WTC11 (cell line): ENCODE results near the gene C9orf50. TPM values are rescaled to one million over a fixed set of nuclear protein-coding genes. Genes with fewer than 3 reads are reported as not detected.
A peak's percentile ranks its signal among the peaks of the same experiment; 100 is the strongest.

Experiments used
- ATAC-seq: fragments of 200-7000 bp; cut with Tn5 transposase; 2 replicates; pipeline ENCODE4 v1.10.0; 2021; ENCODE audit warnings: mild to moderate bottlenecking, moderate library complexity
- CTCF ChIA-PET: fragments of 300-600 bp; sonication (Branson Sonifier 250); formaldehyde crosslinking; loops from one replicate; lab custom pipeline; 2021; ENCODE audit warnings: antibody characterized with exemption; lab: Charles Lee
- POLR2A ChIA-PET: fragments of 350-600 bp; sonication (Branson Sonifier 250); formaldehyde crosslinking; loops from one replicate; lab custom pipeline; 2021; ENCODE audit warnings: antibody characterized with exemption; lab: Charles Lee
- DNase-seq: peaks from one replicate; pipeline ENCODE4 v3.0.0; 2021; ENCODE audit warnings: low spot score
- H3K27ac Mint-ChIP-seq: 2 replicates; pipeline ENCODE4 v1.8.0; 2021; ENCODE audit warnings: mixed read lengths
- H3K27me3 Mint-ChIP-seq: 2 replicates; pipeline ENCODE4 v1.8.0; 2021; ENCODE audit warnings: low read depth, mild to moderate bottlenecking, moderate library complexity, mixed read lengths
- H3K36me3 Mint-ChIP-seq: 2 replicates; pipeline ENCODE4 v1.8.0; 2021; ENCODE audit warnings: mixed read lengths
- H3K4me1 Mint-ChIP-seq: 2 replicates; pipeline ENCODE4 v1.8.0; 2022; ENCODE audit warnings: mixed read lengths
- H3K4me3 Mint-ChIP-seq: 2 replicates; pipeline ENCODE4 v1.8.0; 2021; ENCODE audit warnings: mild to moderate bottlenecking, moderate library complexity, mixed read lengths
- H3K9me3 Mint-ChIP-seq: 2 replicates; pipeline ENCODE4 v1.8.0; 2021; ENCODE audit warnings: mixed read lengths
- ATF2 ChIP-seq: sonication (generic); formaldehyde crosslinking; IDR thresholded peaks from 2 replicates; pipeline ENCODE4 v1.8.1; 2022; ENCODE audit warnings: low read depth, missing genetic modification reagents, borderline replicate concordance
- CREM ChIP-seq: sonication (generic); formaldehyde crosslinking; IDR thresholded peaks from 2 replicates; pipeline ENCODE4 v1.8.1; 2022; ENCODE audit warnings: mild to moderate bottlenecking, missing genetic modification reagents, moderate library complexity
- ESRRA ChIP-seq: sonication (generic); formaldehyde crosslinking; IDR thresholded peaks from 2 replicates; pipeline ENCODE4 v1.8.1; 2022; ENCODE audit warnings: mild to moderate bottlenecking, missing genetic modification reagents, borderline replicate concordance
- FOXJ3 ChIP-seq: sonication (generic); formaldehyde crosslinking; IDR thresholded peaks from 2 replicates; pipeline ENCODE4 v1.9.0; 2021; ENCODE audit warnings: missing genetic modification reagents, mild to moderate bottlenecking, borderline replicate concordance
- FOXK1 ChIP-seq: sonication (generic); formaldehyde crosslinking; IDR thresholded peaks from 2 replicates; pipeline ENCODE4 v1.8.0; 2022; ENCODE audit warnings: mild to moderate bottlenecking, moderate library complexity, missing genetic modification reagents
- FOXP1 ChIP-seq: sonication (generic); formaldehyde crosslinking; IDR thresholded peaks from 2 replicates; pipeline ENCODE4 v1.8.0; 2022; ENCODE audit warnings: missing genetic modification reagents, mild to moderate bottlenecking, moderate library complexity, borderline replicate concordance
- GABPB1 ChIP-seq: sonication (generic); formaldehyde crosslinking; IDR thresholded peaks from 2 replicates; pipeline ENCODE4 v1.8.1; 2023; ENCODE audit warnings: mild to moderate bottlenecking, missing genetic modification reagents
- GRHL2 ChIP-seq: fragments of 250-450 bp; sonication (Bioruptor Pico); IDR thresholded peaks from 2 replicates; pipeline ENCODE4 v1.8.0; 2022; ENCODE audit warnings: mild to moderate bottlenecking, moderate library complexity; ENCODE audit not compliant: insufficient replicate concordance, severe bottlenecking
- GTF2I ChIP-seq: fragments of 250-450 bp; sonication (Bioruptor Pico); conservative IDR thresholded peaks from 2 replicates; pipeline ENCODE4 v1.4.0; 2021; ENCODE audit warnings: mild to moderate bottlenecking
- HMGXB4 ChIP-seq: sonication (generic); formaldehyde crosslinking; IDR thresholded peaks from 2 replicates; pipeline ENCODE4 v1.8.1; 2023; ENCODE audit warnings: mild to moderate bottlenecking, moderate library complexity, missing genetic modification reagents
- IRF1 ChIP-seq: sonication (generic); formaldehyde crosslinking; IDR thresholded peaks from 2 replicates; pipeline ENCODE4 v1.8.0; 2023; ENCODE audit warnings: missing genetic modification reagents
- JAZF1 ChIP-seq: fragments of 250-450 bp; sonication (Bioruptor Pico); IDR thresholded peaks from 2 replicates; pipeline ENCODE4 v1.9.0; 2021; ENCODE audit warnings: moderate library complexity, mild to moderate bottlenecking, inconsistent platforms
- MAX ChIP-seq: sonication (generic); formaldehyde crosslinking; IDR thresholded peaks from 2 replicates; pipeline ENCODE4 v1.8.0; 2022; ENCODE audit warnings: mild to moderate bottlenecking, missing genetic modification reagents
- MYBL2 ChIP-seq: sonication (generic); formaldehyde crosslinking; IDR thresholded peaks from 2 replicates; pipeline ENCODE4 v1.8.1; 2023; ENCODE audit warnings: mild to moderate bottlenecking, moderate library complexity, missing genetic modification reagents
- NR1H2 ChIP-seq: sonication (generic); formaldehyde crosslinking; IDR thresholded peaks from 2 replicates; pipeline ENCODE4 v1.9.0; 2021; ENCODE audit warnings: mild to moderate bottlenecking, moderate library complexity, missing genetic modification reagents
- NR2C2 ChIP-seq: sonication (generic); formaldehyde crosslinking; IDR thresholded peaks from 2 replicates; pipeline ENCODE4 v1.8.0; 2022; ENCODE audit warnings: mild to moderate bottlenecking, missing genetic modification reagents
- OVOL2 ChIP-seq: fragments of 250-450 bp; sonication (Bioruptor Pico); IDR thresholded peaks from 2 replicates; pipeline ENCODE4 v1.9.0; 2021; ENCODE audit warnings: mild to moderate bottlenecking, borderline replicate concordance
- PRRX2 ChIP-seq: fragments of 250-450 bp; sonication (Bioruptor Pico); IDR thresholded peaks from 2 replicates; pipeline ENCODE4 v1.8.0; 2021; ENCODE audit warnings: mild to moderate bottlenecking
- RELA ChIP-seq: sonication (generic); formaldehyde crosslinking; IDR thresholded peaks from 2 replicates; pipeline ENCODE4 v1.8.1; 2022; ENCODE audit warnings: missing genetic modification reagents, mild to moderate bottlenecking, borderline replicate concordance
- SMAD4 ChIP-seq: sonication (generic); formaldehyde crosslinking; IDR thresholded peaks from 2 replicates; pipeline ENCODE4 v1.8.0; 2022; ENCODE audit warnings: mild to moderate bottlenecking, missing genetic modification reagents
- SOX15 ChIP-seq: fragments of 250-450 bp; sonication (Bioruptor Pico); IDR thresholded peaks from 2 replicates; pipeline ENCODE4 v1.9.0; 2021; ENCODE audit warnings: mild to moderate bottlenecking
- STAT6 ChIP-seq: sonication (generic); formaldehyde crosslinking; conservative IDR thresholded peaks from 2 replicates; pipeline ENCODE4 v1.8.1; 2023; ENCODE audit warnings: mild to moderate bottlenecking, low read depth, missing genetic modification reagents, moderate library complexity
- TEAD1 ChIP-seq: sonication (generic); formaldehyde crosslinking; IDR thresholded peaks from 2 replicates; pipeline ENCODE4 v1.8.0; 2022; ENCODE audit warnings: mild to moderate bottlenecking, missing genetic modification reagents
- TP53 ChIP-seq: sonication (generic); formaldehyde crosslinking; IDR thresholded peaks from 2 replicates; pipeline ENCODE4 v1.8.1; 2023; ENCODE audit warnings: mild to moderate bottlenecking, missing genetic modification reagents
- USF2 ChIP-seq: sonication (generic); formaldehyde crosslinking; IDR thresholded peaks from 2 replicates; pipeline ENCODE4 v1.8.1; 2023; ENCODE audit warnings: mild to moderate bottlenecking, missing genetic modification reagents, moderate library complexity
- ZBTB21 ChIP-seq: sonication (generic); formaldehyde crosslinking; IDR thresholded peaks from 2 replicates; pipeline ENCODE4 v1.8.1; 2023; ENCODE audit warnings: mild to moderate bottlenecking, missing genetic modification reagents, borderline replicate concordance
- ZNF416 ChIP-seq: fragments of 250-450 bp; sonication (Bioruptor Pico); IDR thresholded peaks from 2 replicates; pipeline ENCODE4 v1.9.0; 2021; ENCODE audit warnings: mild to moderate bottlenecking, inconsistent platforms
- ZNF423 ChIP-seq: fragments of 250-450 bp; sonication (Bioruptor Pico); IDR thresholded peaks from 2 replicates; pipeline ENCODE4 v2.1.2; 2022; ENCODE audit warnings: mild to moderate bottlenecking, moderate library complexity
- total RNA-seq: library from RNA; stranded (reverse); gene quantifications from 3 replicates; pipeline ENCODE4 v1.2.3, GENCODE V29; 2021

C9orf50 gene
- total RNA-seq, 1 experiment from 2014 or later, result 0.11 TPM

- TF ChIP-seq HMGXB4 (CRISPR knock-in tag) (no peak), USF2 (CRISPR knock-in tag) (no peak), RELA (CRISPR knock-in tag) (no peak), TEAD1 (CRISPR knock-in tag) (no peak), ESRRA (CRISPR knock-in tag) (no peak), ATF2 (no peak), JAZF1 (CRISPR knock-in tag) (no peak), FOXJ3 (CRISPR knock-in tag) (no peak), GABPB1 (CRISPR knock-in tag) (no peak), FOXK1 (CRISPR knock-in tag) (no peak), GRHL2 (CRISPR knock-in tag) (no peak), MYBL2 (CRISPR knock-in tag) (no peak), NR2C2 (no peak), NR1H2 (CRISPR knock-in tag) (no peak), GTF2I (CRISPR knock-in tag) (no peak), SMAD4 (no peak)
- TF ChIP-seq, all 79 proteins: peak for 0
Observed at GRCh38 chr9:129590466-129590865, 30.4 kb downstream of the C9orf50 start (continued).

GRCh38 chr9:129587487-129588262 lies 33.2 kb downstream of the C9orf50 start:
- H3K9me3 Mint-ChIP-seq, result 0 out of 2 replicates have a peak, but pooled peaks cover 4% of the 10 kb centered on the region
- peaks cover 34% of the 10 kb centered on the region for H3K27me3 Mint-ChIP-seq
- POLR2A ChIA-PET, result interaction anchor here (1.8 kb wide), 1 partner anchor 8 kb away, joined by 10 read pairs; no protein-coding TSS in a partner anchor
- peaks cover 36% of the 10 kb centered on the region for H3K4me1 Mint-ChIP-seq
- H3K36me3 Mint-ChIP-seq, result no peaks in the 10 kb centered on the region
- DNase-seq (no peak), ATAC-seq (peak; percentile 43)
- H3K27ac Mint-ChIP-seq, result peak overlapping the region; percentile 54
- H3K4me3 Mint-ChIP-seq, result no peak overlapping the region
- CTCF ChIA-PET, result interaction anchor here (0.8 to 2.1 kb wide), 5 partner anchors 9 to 405 kb away, joined by 3 to 11 read pairs (median 7); no protein-coding TSS in a partner anchor
- no peak for TF ChIP-seq CREM (CRISPR knock-in tag)
- TF ChIP-seq STAT6 (CRISPR knock-in tag), result no peak
- no peak for TF ChIP-seq ZBTB21
- no peak for TF ChIP-seq PRRX2 (CRISPR knock-in tag)
- no peak for TF ChIP-seq ZNF423 (CRISPR knock-in tag)
- no peak for TF ChIP-seq FOXP1 (CRISPR knock-in tag)
- TF ChIP-seq IRF1 (CRISPR knock-in tag), result no peak
- TF ChIP-seq ZNF416 (CRISPR knock-in tag), result no peak
- TF ChIP-seq ATF2, result no peak
- no peak for TF ChIP-seq SOX15 (CRISPR knock-in tag)
- no peak for TF ChIP-seq OVOL2 (CRISPR knock-in tag)
- no peak for TF ChIP-seq MAX (CRISPR knock-in tag)
- no peak for TF ChIP-seq TP53 (CRISPR knock-in tag)
